Activated naive CD8-positive, alpha-beta T cell treated with anti-CD3 and anti-CD28 coated beads, Interleukin-2, amount 50 U/mL, for 24 hours (primary cell): Measurements from ENCODE around the gene CALHM2.

Experiments
- ATAC-seq: fragments of 150-1000 bp; cut with Tn5 transposase; one replicate; pipeline ENCODE4 v1.10.0; 2021
- DNase-seq: peaks from one replicate; pipeline ENCODE4 v3.0.0; 2021
- H3K27ac Mint-ChIP-seq: one replicate; pipeline ENCODE4 v1.8.0; 2021; ENCODE audit warnings: mild to moderate bottlenecking, mixed read lengths
- H3K27me3 Mint-ChIP-seq: one replicate; pipeline ENCODE4 v1.8.0; 2021; ENCODE audit warnings: mixed read lengths
- H3K36me3 Mint-ChIP-seq: one replicate; pipeline ENCODE4 v1.8.0; 2021; ENCODE audit warnings: low read depth, mixed read lengths
- H3K4me1 Mint-ChIP-seq: one replicate; pipeline ENCODE4 v1.8.0; 2021; ENCODE audit warnings: mixed read lengths
- H3K4me3 Mint-ChIP-seq: one replicate; pipeline ENCODE4 v1.8.0; 2021; ENCODE audit warnings: mild to moderate bottlenecking, moderate library complexity, mixed read lengths
- H3K9me3 Mint-ChIP-seq: one replicate; pipeline ENCODE4 v1.8.0; 2021; ENCODE audit warnings: mixed read lengths

The CALHM2 gene

GRCh38 chr10:103451831-103452505 is at the start of gene CALHM2:
TSS of gene CALHM2 (minus strand) at chr10:103452370. CDS start at chr10:103449941, 2,429 bp downstream.
- Mint-ChIP-seq H3K4me1 (peaks cover 34% of the 10 kb centered on the region), H3K4me3 (peak within 1 kb of the TSS; percentile 77), H3K36me3 (peaks cover 10% of the 10 kb centered on the region), H3K27ac (peak within 1 kb of the TSS; percentile 42), H3K9me3 (no peaks in the 10 kb centered on the region), H3K27me3 (no peaks in the 10 kb centered on the region)
- ATAC-seq (peak; percentile 78), DNase-seq (peak; percentile 72)

- peaks cover 67% of the 10 kb centered on the region for H3K27me3 Mint-ChIP-seq
- ATAC-seq: no peak
- peaks cover 26% of the 10 kb centered on the region for H3K4me1 Mint-ChIP-seq
- H3K9me3 Mint-ChIP-seq: no peaks in the 10 kb centered on the region
- no peak overlapping the region for H3K4me3 Mint-ChIP-seq
- peaks cover 1% of the 10 kb centered on the region for H3K36me3 Mint-ChIP-seq
- H3K27ac Mint-ChIP-seq: no peak overlapping the region
- no peak for DNase-seq
These were observed 49.0 kb upstream of the CALHM2 start for GRCh38 chr10:103501186-103501585.

- Mint-ChIP-seq H3K27ac (no peak overlapping the region), H3K9me3 (no peaks in the 10 kb centered on the region)
These were observed 48.3 kb upstream of the CALHM2 start for GRCh38 chr10:103500481-103500880.

GRCh38 chr10:103499881-103500280 is 47.7 kb upstream of the CALHM2 start:
- no peak for ATAC-seq
- H3K27ac Mint-ChIP-seq: no peak overlapping the region
- H3K9me3 Mint-ChIP-seq: no peaks in the 10 kb centered on the region
- peaks cover 1% of the 10 kb centered on the region for H3K36me3 Mint-ChIP-seq
- no peak for DNase-seq
- no peak overlapping the region for H3K4me3 Mint-ChIP-seq
- H3K27me3 Mint-ChIP-seq: peaks cover 74% of the 10 kb centered on the region
- peaks cover 26% of the 10 kb centered on the region for H3K4me1 Mint-ChIP-seq

More at GRCh38 chr10:103500481-103500880, 48.3 kb upstream of the CALHM2 start:
- no peak overlapping the region for H3K4me3 Mint-ChIP-seq
- H3K27me3 Mint-ChIP-seq: peaks cover 68% of the 10 kb centered on the region
- ATAC-seq (no peak), DNase-seq (no peak)
- H3K4me1 Mint-ChIP-seq: peaks cover 26% of the 10 kb centered on the region
- H3K36me3 Mint-ChIP-seq: peaks cover 1% of the 10 kb centered on the region

- peaks cover 78% of the 10 kb centered on the region for H3K27me3 Mint-ChIP-seq
- H3K27ac Mint-ChIP-seq: no peak overlapping the region
- peaks cover 21% of the 10 kb centered on the region for H3K4me1 Mint-ChIP-seq
- no peak overlapping the region for H3K4me3 Mint-ChIP-seq
- DNase-seq (no peak), ATAC-seq (no peak)
- no peaks in the 10 kb centered on the region for H3K9me3 Mint-ChIP-seq
- no peaks in the 10 kb centered on the region for H3K36me3 Mint-ChIP-seq
These were observed 46.9 kb upstream of the CALHM2 start for GRCh38 chr10:103498936-103499638.

- no peak overlapping the region for H3K27ac Mint-ChIP-seq
- peaks cover 80% of the 10 kb centered on the region for H3K27me3 Mint-ChIP-seq
These were observed 45.2 kb upstream of the CALHM2 start for GRCh38 chr10:103497161-103497915.

GRCh38 chr10:103495321-103495720 is 43.2 kb upstream of the CALHM2 start:
- Mint-ChIP-seq H3K9me3 (no peaks in the 10 kb centered on the region), H3K4me1 (peaks cover 27% of the 10 kb centered on the region), H3K27me3 (peaks cover 69% of the 10 kb centered on the region), H3K4me3 (no peak overlapping the region), H3K27ac (no peak overlapping the region), H3K36me3 (no peaks in the 10 kb centered on the region)
- DNase-seq: no peak
- no peak for ATAC-seq

More at GRCh38 chr10:103497161-103497915, 45.2 kb upstream of the CALHM2 start:
- DNase-seq (no peak), ATAC-seq (no peak)
- H3K9me3 Mint-ChIP-seq: no peaks in the 10 kb centered on the region
- no peaks in the 10 kb centered on the region for H3K36me3 Mint-ChIP-seq
- H3K4me1 Mint-ChIP-seq: peaks cover 23% of the 10 kb centered on the region
- H3K4me3 Mint-ChIP-seq: no peak overlapping the region

- Mint-ChIP-seq H3K4me1 (peaks cover 27% of the 10 kb centered on the region), H3K4me3 (peak overlapping the region; percentile 62), H3K27me3 (peaks cover 59% of the 10 kb centered on the region), H3K9me3 (no peaks in the 10 kb centered on the region), H3K36me3 (no peaks in the 10 kb centered on the region), H3K27ac (no peak overlapping the region)
- no peak for ATAC-seq
- DNase-seq: no peak
These were observed 42.0 kb upstream of the CALHM2 start for GRCh38 chr10:103493916-103494877.

GRCh38 chr10:103493362-103493915 is 41.3 kb upstream of the CALHM2 start, which contains the start of gene NEURL1:
TSS of gene NEURL1 (plus strand) at chr10:103493705. CDS start at chr10:103494388, 683 bp downstream.
- Mint-ChIP-seq H3K36me3 (no peaks in the 10 kb centered on the region), H3K27ac (no peak within 1 kb of the TSS), H3K4me3 (peak within 1 kb of the TSS; percentile 74), H3K9me3 (no peaks in the 10 kb centered on the region), H3K27me3 (peaks cover 52% of the 10 kb centered on the region), H3K4me1 (peaks cover 27% of the 10 kb centered on the region)
- DNase-seq: no peak
- no peak for ATAC-seq

GRCh38 chr10:103492655-103493261 is 40.6 kb upstream of the CALHM2 start:
- Mint-ChIP-seq H3K4me1 (peaks cover 27% of the 10 kb centered on the region), H3K36me3 (no peaks in the 10 kb centered on the region), H3K9me3 (no peaks in the 10 kb centered on the region), H3K27me3 (peaks cover 51% of the 10 kb centered on the region), H3K27ac (no peak overlapping the region), H3K4me3 (peak overlapping the region; percentile 74)
- ATAC-seq (no peak), DNase-seq (no peak)

- Mint-ChIP-seq H3K9me3 (no peaks in the 10 kb centered on the region), H3K4me1 (peaks cover 27% of the 10 kb centered on the region)
These were observed 39.7 kb upstream of the CALHM2 start for GRCh38 chr10:103491729-103492364.

GRCh38 chr10:103490986-103491314 is 38.8 kb upstream of the CALHM2 start:
- Mint-ChIP-seq H3K36me3 (no peaks in the 10 kb centered on the region), H3K9me3 (no peaks in the 10 kb centered on the region), H3K4me3 (no peak overlapping the region), H3K27ac (no peak overlapping the region), H3K27me3 (peaks cover 36% of the 10 kb centered on the region), H3K4me1 (peaks cover 27% of the 10 kb centered on the region)
- DNase-seq: no peak
- ATAC-seq: peak; percentile 29

More at GRCh38 chr10:103491729-103492364, 39.7 kb upstream of the CALHM2 start:
- Mint-ChIP-seq H3K4me3 (no peak overlapping the region), H3K36me3 (no peaks in the 10 kb centered on the region), H3K27ac (no peak overlapping the region), H3K27me3 (peaks cover 43% of the 10 kb centered on the region)
- DNase-seq (no peak), ATAC-seq (no peak)

- H3K9me3 Mint-ChIP-seq: no peaks in the 10 kb centered on the region
- DNase-seq: no peak
- H3K36me3 Mint-ChIP-seq: no peaks in the 10 kb centered on the region
- H3K4me1 Mint-ChIP-seq: peaks cover 16% of the 10 kb centered on the region
- no peak overlapping the region for H3K27ac Mint-ChIP-seq
- H3K4me3 Mint-ChIP-seq: no peak overlapping the region
- peaks cover 6% of the 10 kb centered on the region for H3K27me3 Mint-ChIP-seq
- no peak for ATAC-seq
These were observed 35.2 kb upstream of the CALHM2 start for GRCh38 chr10:103487410-103487708.
